Esophagus squamous epithelium (tissue), 5 donors: ENCODE data around the gene SRGN. TPM values are rescaled to one million over a fixed set of nuclear protein-coding genes. Genes with fewer than 3 reads are reported as not detected.

Experiments used
- DNase-seq: peaks from one replicate; lab custom pipeline; 2025; lab: John Stamatoyannopoulos, UW
- H3K27ac ChIP-seq, 4 donors: fragments of 200-600 bp; sonication (generic); one replicate each; pipeline ENCODE4 v1.5.1; 2016 to 2019; ENCODE audit warnings: mild to moderate bottlenecking in 1 of 4
- H3K27me3 ChIP-seq, 4 donors: fragments of 200-600 bp; sonication (generic); 1 replicate in 3 of 4; 2 replicates in 1 of 4; pipeline versions ENCODE4 v1.5.1 to v1.6.0; 2017 to 2021; ENCODE audit warnings: antibody characterized with exemption in 1 of 4
- H3K36me3 ChIP-seq, 3 donors: fragments of 200-600 bp; sonication (generic); one replicate each; pipeline ENCODE4 v1.5.1; 2016 to 2019
- H3K4me1 ChIP-seq, 3 donors: fragments of 200-600 bp; sonication (generic); one replicate each; pipeline ENCODE4 v1.5.1; 2017 to 2019
- H3K4me3 ChIP-seq, 4 donors: fragments of 200-600 bp; sonication (generic); 1 replicate in 3 of 4; 2 replicates in 1 of 4; pipeline ENCODE4 v1.5.1; 2016 to 2019; ENCODE audit warnings: mild to moderate bottlenecking in 2 of 4, moderate library complexity in 1 of 4
- H3K9me3 ChIP-seq, 3 donors: fragments of 200-600 bp; sonication (generic); one replicate each; pipeline ENCODE4 v1.5.1; 2016 to 2019
- CTCF ChIP-seq, 6 experiments: fragments of 450-650 bp in 4 of 6; fragments of 200-600 bp in 2 of 6; sonication (generic) in 2 of 6; IDR thresholded peaks; one replicate each; pipeline ENCODE4 v1.5.1; 2016 to 2019; ENCODE audit warnings: antibody characterized with exemption in 6 of 6, mild to moderate bottlenecking in 4 of 6, moderate library complexity in 4 of 6
- POLR2A ChIP-seq, 4 donors: fragments of 450-650 bp; IDR thresholded peaks; one replicate each; pipeline ENCODE4 v1.6.1; 2017; ENCODE audit warnings: antibody characterized with exemption in 4 of 4, mild to moderate bottlenecking in 4 of 4, moderate library complexity in 3 of 4
- WGBS, 2 donors: methylation state at CpG; one replicate each; pipeline ENCODE4 v1.1.5; 2018; 5-methylcytosine and 5-hydroxymethylcytosine counted together
- intact Hi-C: fragments of 100-400 bp; cut with DNase I; formaldehyde crosslinking; loops from one replicate; pipeline ENCODE4 v1.15.0; 2022
- total RNA-seq, 4 donors: library from RNA; depleted of rRNA; stranded (reverse); fragments of >200 nt; gene quantifications; one replicate each; pipeline ENCODE4 v1.1.0, GENCODE V29; 2016
- donor health status: DM: yes; HTN: yes; CAD: no.

The SRGN gene
- total RNA-seq, 4 donors from 2014 or later = 3.5 to 64.1 (median 37.9) TPM

DNA sequence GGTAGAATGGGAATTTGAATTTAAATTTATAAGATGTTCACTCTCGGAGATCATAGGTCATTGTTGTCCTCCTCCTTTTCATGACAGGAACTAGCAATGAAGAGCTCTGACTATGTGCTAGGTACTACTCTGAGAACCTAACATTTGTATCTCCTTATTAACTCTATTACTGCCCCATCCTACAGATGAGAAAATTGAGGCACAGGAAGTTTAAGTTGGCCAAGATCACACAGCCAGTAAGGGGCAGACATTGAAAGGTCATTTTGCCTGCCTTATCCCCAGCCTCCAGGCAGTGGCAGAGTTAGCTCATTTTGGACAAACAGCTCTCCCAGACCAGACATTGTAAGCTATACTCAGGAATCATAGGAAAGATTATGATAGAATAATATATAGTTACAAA lies 6.0 kb downstream of the SRGN start:
- no peak for DNase-seq
- Histone ChIP-seq H3K36me3 (peaks cover 0 to 4% (median 0%) of the 10 kb centered on the region in 3 donors), H3K27me3 (no peaks in the 10 kb centered on the region), H3K4me3 (no peak overlapping the region), H3K9me3 (no peaks in the 10 kb centered on the region), H3K27ac (no peak overlapping the region), H3K4me1 (peaks cover 0 to 7% (median 0%) of the 10 kb centered on the region in 3 donors)
- intact Hi-C loops = loop anchor here (10.0 kb wide), 1 partner anchor 89 kb away; no protein-coding TSS in a partner anchor
- WGBS, 2 donors = 65 to 85% methylated on average over 1 of the region's 1 CpG
- TF ChIP-seq POLR2A (IDR thresholded peaks at IDR 0.05) = no peak
- no peak for TF ChIP-seq CTCF (IDR thresholded peaks at IDR 0.05)

- H3K27me3 ChIP-seq = no peaks in the 10 kb centered on the region
These were observed 8.1 kb downstream of the SRGN start for GRCh38 chr10:69096045-69096444.

GRCh38 chr10:69097729-69098128 lies 9.8 kb downstream of the SRGN start:
- DNase-seq = no peak
- intact Hi-C loops = loop anchor here (10.0 kb wide), 1 partner anchor 93 kb away; no protein-coding TSS in a partner anchor
- no peak overlapping the region for H3K27ac ChIP-seq
- TF ChIP-seq CTCF (IDR thresholded peaks at IDR 0.05) = no peak
- TF ChIP-seq POLR2A (IDR thresholded peaks at IDR 0.05) = no peak
- no peaks in the 10 kb centered on the region for H3K9me3 ChIP-seq
- 62 to 69% methylated on average over 4 of the region's 4 CpGs for WGBS, 2 donors
- H3K27me3 ChIP-seq = no peaks in the 10 kb centered on the region
- no peaks in the 10 kb centered on the region for H3K4me1 ChIP-seq
- no peak overlapping the region for H3K4me3 ChIP-seq
- H3K36me3 ChIP-seq = peaks cover 0 to 10% (median 0%) of the 10 kb centered on the region in 3 donors

More at GRCh38 chr10:69096045-69096444, 8.1 kb downstream of the SRGN start:
- intact Hi-C loops = loop anchor here (10.0 kb wide), 1 partner anchor 91 kb away; no protein-coding TSS in a partner anchor
- 56 to 59% methylated on average over 2 of the region's 2 CpGs for WGBS, 2 donors
- peaks cover 0 to 5% (median 0%) of the 10 kb centered on the region in 3 donors for H3K4me1 ChIP-seq
- no peak overlapping the region for H3K27ac ChIP-seq
- H3K4me3 ChIP-seq = no peak overlapping the region
- peaks cover 0 to 10% (median 0%) of the 10 kb centered on the region in 3 donors for H3K36me3 ChIP-seq
- no peak for DNase-seq
- no peaks in the 10 kb centered on the region for H3K9me3 ChIP-seq
- TF ChIP-seq POLR2A (IDR thresholded peaks at IDR 0.05) = no peak
- no peak for TF ChIP-seq CTCF (IDR thresholded peaks at IDR 0.05)

DNA sequence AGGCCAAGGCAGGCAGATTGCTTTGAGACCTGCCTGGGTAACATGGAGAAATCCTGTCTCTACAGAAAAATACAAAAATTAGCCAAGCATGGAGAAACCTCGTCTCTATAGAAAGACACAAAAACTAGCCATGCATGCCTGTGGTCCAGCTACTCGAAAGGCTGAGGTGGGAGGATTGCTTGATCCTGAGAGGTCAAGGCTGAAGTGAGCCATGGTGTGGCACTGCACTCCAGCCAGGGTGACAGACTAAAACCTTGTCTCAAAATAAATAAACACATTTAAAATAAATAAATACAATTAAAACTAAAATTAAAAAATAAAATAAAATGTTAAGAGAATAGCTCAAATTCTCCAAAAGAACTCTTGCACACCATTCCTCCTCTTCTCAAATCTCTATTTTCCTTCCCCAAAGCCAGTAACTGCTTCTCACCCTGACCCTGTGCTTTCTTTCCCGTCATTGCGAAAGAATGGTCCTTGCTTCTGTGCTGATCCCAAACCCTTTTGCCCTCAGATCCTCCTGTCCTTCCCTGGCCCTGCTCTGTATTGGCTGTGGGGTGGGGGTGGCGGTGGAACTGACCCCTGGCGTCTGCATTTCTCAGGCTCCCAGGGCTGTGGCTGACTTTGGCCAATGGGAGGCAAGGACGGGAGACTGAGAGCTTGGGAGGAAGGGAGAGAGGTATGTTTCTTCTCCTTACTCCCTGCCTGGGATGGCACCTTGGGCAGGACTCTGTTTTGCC lies 12.4 kb downstream of the SRGN start:
- no peak for TF ChIP-seq POLR2A (IDR thresholded peaks at IDR 0.05)
- TF ChIP-seq CTCF (IDR thresholded peaks at IDR 0.05) = no peak
- DNase-seq = no peak
- H3K4me1 ChIP-seq = no peaks in the 10 kb centered on the region

DNA sequence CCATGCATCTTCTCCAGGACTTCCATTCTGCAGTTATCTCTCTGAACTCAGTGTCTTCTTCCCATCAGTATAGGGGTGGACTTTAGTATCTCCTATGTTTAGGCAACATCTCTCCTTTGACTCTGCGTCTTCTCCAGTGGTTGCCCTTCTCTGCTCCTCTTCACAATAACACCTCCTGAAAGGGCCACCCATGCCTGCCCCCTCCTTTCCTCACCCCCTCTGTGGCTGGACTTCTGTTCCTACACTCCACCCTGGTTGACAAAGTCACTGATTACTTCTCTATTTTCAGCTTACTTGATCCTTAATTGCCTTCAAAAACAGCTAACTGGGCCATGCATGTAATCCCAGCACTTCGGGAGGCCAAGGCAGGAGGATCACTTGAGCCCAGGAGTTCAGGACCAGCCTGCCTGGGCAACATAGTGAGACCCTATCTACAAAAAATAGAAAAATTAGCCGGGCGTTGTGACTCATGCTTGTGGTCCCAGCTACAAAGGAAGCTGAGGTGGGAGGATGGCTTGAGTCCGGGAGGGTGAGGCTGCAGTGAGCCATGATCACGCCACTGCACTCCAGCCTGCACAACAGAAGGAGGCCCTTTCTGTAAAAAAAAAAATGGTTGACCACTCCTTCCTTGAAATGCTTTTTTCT lies 13.7 kb downstream of the SRGN start:
- DNase-seq = no peak
- no peak overlapping the region for H3K4me3 ChIP-seq
- no peaks in the 10 kb centered on the region for H3K4me1 ChIP-seq
- TF ChIP-seq CTCF (IDR thresholded peaks at IDR 0.05) (no peak), POLR2A (IDR thresholded peaks at IDR 0.05) (no peak)
- H3K27me3 ChIP-seq = no peaks in the 10 kb centered on the region
- peaks cover 0 to 19% (median 0%) of the 10 kb centered on the region in 3 donors for H3K36me3 ChIP-seq
- no peaks in the 10 kb centered on the region for H3K9me3 ChIP-seq
- H3K27ac ChIP-seq = no peak overlapping the region
- 41 to 68% methylated on average over 5 to 6 of the region's 6 CpGs for WGBS, 2 donors
- intact Hi-C loops = no loop called here

More for the DNA sequence above, 12.4 kb downstream of the SRGN start:
- 44 to 57% methylated on average over 6 to 7 of the region's 7 CpGs for WGBS, 2 donors
- Histone ChIP-seq H3K4me3 (no peak overlapping the region), H3K27ac (no peak overlapping the region), H3K9me3 (no peaks in the 10 kb centered on the region), H3K27me3 (no peaks in the 10 kb centered on the region), H3K36me3 (peaks cover 0 to 19% (median 0%) of the 10 kb centered on the region in 3 donors)
- intact Hi-C loops = no loop called here
